ENCODE measurements around the gene CCDC90B.
"Not testable (repeated sequence)": the region's sequence is repeated elsewhere in the genome, so short reads cannot be mapped to it uniquely, and the experiment has no call there.

CCDC90B gene

DNA sequence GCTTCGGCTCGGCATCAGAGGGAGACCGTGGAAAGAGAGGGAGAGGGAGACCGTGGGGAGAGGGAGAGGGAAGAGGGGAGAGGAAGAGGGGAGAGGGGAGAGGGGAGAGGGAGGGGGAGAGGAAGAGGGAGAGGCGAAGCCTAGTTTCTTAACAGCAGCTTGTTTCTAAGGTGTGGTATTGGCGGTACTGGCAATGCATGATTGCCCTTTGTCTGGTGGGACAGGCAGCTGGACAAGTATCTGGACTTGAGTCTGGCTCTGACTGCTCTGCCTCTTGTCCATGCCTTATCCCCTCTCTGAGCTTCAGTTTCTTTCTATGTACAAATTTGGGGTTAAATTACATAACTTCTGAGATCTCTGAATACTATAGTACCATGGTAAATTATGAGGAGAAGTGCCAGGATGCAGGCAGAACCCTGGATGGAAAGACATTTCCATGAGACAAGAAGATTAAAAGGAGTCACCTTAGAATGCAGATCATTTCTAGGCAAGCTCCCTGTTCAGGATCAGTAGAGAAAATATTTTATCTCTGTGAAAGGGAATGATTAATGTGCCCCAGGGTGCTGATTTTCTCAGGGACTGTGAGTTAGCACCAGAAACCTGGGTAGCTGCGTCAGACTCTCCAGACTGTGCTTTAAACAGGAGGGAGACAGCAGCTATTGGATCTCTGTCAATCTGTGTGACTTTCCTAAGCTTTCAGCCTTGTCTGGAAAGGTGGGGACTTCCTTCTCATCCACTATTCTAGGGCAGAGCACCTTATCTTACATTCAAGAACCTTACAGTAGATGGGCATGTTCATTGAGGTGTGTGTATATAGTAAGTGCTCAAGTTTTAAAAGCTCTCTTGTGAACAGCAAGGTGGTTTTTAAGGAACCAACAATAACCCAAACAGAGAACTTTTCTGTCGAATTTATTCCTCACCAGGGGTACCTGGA, 31.9 kb upstream of the CCDC90B start:
- POLR2A ChIA-PET = no interaction called here
- CTCF ChIA-PET = interaction anchor here (0.5 to 1.1 kb wide), 3 partner anchors 12 to 407 kb away, joined by 3 read pairs; no protein-coding TSS in a partner anchor
- DNase-seq (ENCODE audit: extremely low spot score) = no peak
- TF ChIP-seq PKNOX1 (IDR thresholded peaks at IDR 0.05) = no peak
- no peak for TF ChIP-seq ZNF384 (IDR thresholded peaks at IDR 0.05)
- no peak for TF ChIP-seq L3MBTL2 (conservative IDR thresholded peaks at IDR 0.05)
- TF ChIP-seq HDGF (IDR thresholded peaks at IDR 0.05; ENCODE audit: borderline replicate concordance) = no peak
- TF ChIP-seq TARDBP (IDR thresholded peaks at IDR 0.05) = no peak
- no peak for TF ChIP-seq SP1 (IDR thresholded peaks at IDR 0.05)
- TF ChIP-seq LEF1 (IDR thresholded peaks at IDR 0.05; ENCODE audit: borderline replicate concordance) = no peak
- no peak for TF ChIP-seq NFRKB (IDR thresholded peaks at IDR 0.05)
- TF ChIP-seq FOXM1 (IDR thresholded peaks at IDR 0.05; ENCODE audit: borderline replicate concordance) = no peak
- TF ChIP-seq ARNT (IDR thresholded peaks at IDR 0.05) = no peak
- TF ChIP-seq FOXA1 (IDR thresholded peaks at IDR 0.05) = no peak
- TF ChIP-seq BHLHE40 (IDR thresholded peaks at IDR 0.05; ENCODE audit: borderline replicate concordance) = no peak
- TF ChIP-seq FOXK2 (IDR thresholded peaks at IDR 0.05) = no peak
- TF ChIP-seq SUZ12 (IDR thresholded peaks at IDR 0.05) = no peak
- no peak for TF ChIP-seq CTBP1 (IDR thresholded peaks at IDR 0.05; ENCODE audit: borderline replicate concordance)
- no peak for TF ChIP-seq ELF4 (IDR thresholded peaks at IDR 0.05)

DNA sequence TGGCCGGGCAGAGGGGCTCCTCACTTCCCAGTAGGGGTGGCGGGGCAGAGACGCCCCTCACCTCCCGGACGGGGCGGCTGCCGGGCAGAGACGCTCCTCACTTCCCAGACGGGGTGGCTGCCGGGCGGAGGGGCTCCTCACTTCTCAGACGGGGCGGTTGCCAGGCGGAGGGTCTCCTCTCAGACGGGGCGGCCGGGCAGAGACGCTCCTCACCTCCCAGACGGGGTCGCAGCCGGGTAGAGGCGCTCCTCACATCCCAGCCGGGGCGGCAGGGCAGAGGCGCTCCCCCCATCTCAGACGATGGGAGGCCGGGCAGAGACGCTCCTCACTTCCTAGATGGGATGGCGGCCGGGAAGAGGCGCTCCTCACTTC, 30.7 kb upstream of the CCDC90B start:
- DNase-seq (ENCODE audit: extremely low spot score); CTCF ChIA-PET; POLR2A ChIA-PET: not testable (repeated sequence)

GRCh38 chr11:83316143-83316896, 30.2 kb upstream of the CCDC90B start:
- POLR2A ChIA-PET; DNase-seq (ENCODE audit: extremely low spot score); CTCF ChIA-PET: not testable (repeated sequence)

GRCh38 chr11:83312430-83312829, 26.3 kb upstream of the CCDC90B start:
- TF ChIP-seq BHLHE40 (IDR thresholded peaks at IDR 0.05; ENCODE audit: borderline replicate concordance) = no peak
- TF ChIP-seq PKNOX1 (IDR thresholded peaks at IDR 0.05) = no peak
- no peak for TF ChIP-seq TARDBP (IDR thresholded peaks at IDR 0.05)
- no peak for TF ChIP-seq SUZ12 (IDR thresholded peaks at IDR 0.05)
- no peak for TF ChIP-seq ARNT (IDR thresholded peaks at IDR 0.05)
- TF ChIP-seq ZNF384 (IDR thresholded peaks at IDR 0.05) = no peak
- TF ChIP-seq L3MBTL2 (conservative IDR thresholded peaks at IDR 0.05) = no peak
- TF ChIP-seq LEF1 (IDR thresholded peaks at IDR 0.05; ENCODE audit: borderline replicate concordance) = no peak
- CTCF ChIA-PET = no interaction called here
- no peak for DNase-seq (ENCODE audit: extremely low spot score)
- POLR2A ChIA-PET = no interaction called here

DNA sequence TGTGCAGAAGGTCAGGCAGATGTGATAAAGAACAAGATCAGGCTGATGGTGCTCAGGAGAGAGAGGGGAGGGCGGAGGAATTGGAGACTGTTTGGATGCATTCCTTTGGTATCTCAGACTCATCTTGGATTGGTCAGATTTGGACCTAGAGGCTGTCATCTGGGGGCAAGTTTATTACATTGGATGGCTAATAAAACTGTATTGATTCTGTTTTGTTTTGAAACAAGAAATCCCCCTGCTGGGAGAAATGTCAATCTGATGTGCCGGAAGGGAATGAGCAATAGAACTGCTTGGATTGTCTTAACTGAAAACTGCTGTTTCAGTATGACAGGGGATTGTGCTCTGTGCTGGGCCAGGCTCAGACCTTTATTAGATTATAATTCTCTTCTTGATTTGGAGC, 25.5 kb upstream of the CCDC90B start:
- ChIA-PET POLR2A (no interaction called here), CTCF (no interaction called here)
- TF ChIP-seq LEF1 (IDR thresholded peaks at IDR 0.05; ENCODE audit: borderline replicate concordance) = no peak
- no peak for TF ChIP-seq L3MBTL2 (conservative IDR thresholded peaks at IDR 0.05)
- no peak for TF ChIP-seq BHLHE40 (IDR thresholded peaks at IDR 0.05; ENCODE audit: borderline replicate concordance)
- TF ChIP-seq ELF4 (IDR thresholded peaks at IDR 0.05) = no peak
- no peak for TF ChIP-seq TARDBP (IDR thresholded peaks at IDR 0.05)
- TF ChIP-seq FOXK2 (IDR thresholded peaks at IDR 0.05) = no peak
- no peak for TF ChIP-seq ZNF384 (IDR thresholded peaks at IDR 0.05)
- TF ChIP-seq SUZ12 (IDR thresholded peaks at IDR 0.05) = no peak
- TF ChIP-seq NFRKB (IDR thresholded peaks at IDR 0.05) = no peak
- DNase-seq (ENCODE audit: extremely low spot score) = no peak

- DNase-seq (ENCODE audit: extremely low spot score) = no peak
- TF ChIP-seq FOXM1 (IDR thresholded peaks at IDR 0.05; ENCODE audit: borderline replicate concordance) (no peak), L3MBTL2 (conservative IDR thresholded peaks at IDR 0.05) (no peak), CTBP1 (IDR thresholded peaks at IDR 0.05; ENCODE audit: borderline replicate concordance) (no peak), NFRKB (IDR thresholded peaks at IDR 0.05) (no peak), PKNOX1 (IDR thresholded peaks at IDR 0.05) (no peak), LEF1 (IDR thresholded peaks at IDR 0.05; ENCODE audit: borderline replicate concordance) (no peak), ARNT (IDR thresholded peaks at IDR 0.05) (no peak), FOXA1 (IDR thresholded peaks at IDR 0.05) (no peak), TARDBP (IDR thresholded peaks at IDR 0.05) (no peak), HDGF (IDR thresholded peaks at IDR 0.05; ENCODE audit: borderline replicate concordance) (no peak), FOXK2 (IDR thresholded peaks at IDR 0.05) (no peak), SUZ12 (IDR thresholded peaks at IDR 0.05) (no peak), ELF4 (IDR thresholded peaks at IDR 0.05) (no peak)
- ChIA-PET POLR2A (no interaction called here), CTCF (no interaction called here)
Observed at GRCh38 chr11:83310718-83311117, 24.6 kb upstream of the CCDC90B start.

- DNase-seq (ENCODE audit: extremely low spot score); POLR2A ChIA-PET: not testable (repeated sequence)
- CTCF ChIA-PET = interaction anchor here (1.5 kb wide), 1 partner anchor 16 kb away, joined by 5 read pairs; no protein-coding TSS in a partner anchor
Observed at GRCh38 chr11:83308536-83308935, 22.4 kb upstream of the CCDC90B start.

Data from HEK293T (cell line).